Osteoblast (primary cell): ENCODE data around the gene VPS13D. TPM values are rescaled to one million over a fixed set of nuclear protein-coding genes. Genes with fewer than 3 reads are reported as not detected.

ENCODE experiments used
- DNase-seq: peaks from one replicate; pipeline ENCODE4 v3.0.0; 2011; ENCODE audit warnings: low spot score, mixed read lengths; ENCODE audit not compliant: insufficient read length; ENCODE audit errors: missing footprints
- H2AFZ ChIP-seq: 2 replicates; pipeline ENCODE4 v1.6.0; 2011; ENCODE audit warnings: mild to moderate bottlenecking, low read length
- H3K27ac ChIP-seq: 2 replicates; pipeline ENCODE4 v1.5.1; 2011; ENCODE audit warnings: mild to moderate bottlenecking, low read depth, low read length, moderate library complexity
- H3K27me3 ChIP-seq: 2 replicates; pipeline ENCODE4 v1.6.0; 2012; ENCODE audit warnings: mild to moderate bottlenecking, control low read depth, inconsistent platforms, low read length, moderate library complexity; ENCODE audit not compliant: insufficient read depth
- H3K36me3 ChIP-seq: 2 replicates; pipeline ENCODE4 v1.5.1; 2011; ENCODE audit warnings: mild to moderate bottlenecking, low read length, control low read depth, moderate library complexity; ENCODE audit not compliant: insufficient read depth
- H3K4me1 ChIP-seq: 2 replicates; pipeline ENCODE4 v1.5.1; 2011; ENCODE audit warnings: mild to moderate bottlenecking, low read length, control low read depth, moderate library complexity; ENCODE audit not compliant: insufficient read depth
- H3K4me2 ChIP-seq: 2 replicates; pipeline ENCODE4 v1.6.0; 2011; ENCODE audit warnings: mild to moderate bottlenecking, low read length; ENCODE audit not compliant: insufficient read depth
- H3K4me3 ChIP-seq: fragments of 200-600 bp; sonication (generic); 3 replicates; pipeline ENCODE4 v1.5.1; 2012; ENCODE audit warnings: mild to moderate bottlenecking, low read length, inconsistent platforms; ENCODE audit not compliant: insufficient read depth
- H3K79me2 ChIP-seq: 2 replicates; pipeline ENCODE4 v1.6.0; 2012; ENCODE audit warnings: mild to moderate bottlenecking, low read length, control low read depth, inconsistent platforms; ENCODE audit not compliant: insufficient read depth
- H3K9me3 ChIP-seq: 2 replicates; pipeline ENCODE4 v1.5.1; 2011; ENCODE audit warnings: low read depth, low read length, control low read depth
- H4K20me1 ChIP-seq: 2 replicates; pipeline ENCODE4 v1.6.0; 2012; ENCODE audit warnings: mild to moderate bottlenecking, low read length, control low read depth; ENCODE audit not compliant: insufficient read depth
- total RNA-seq: library from RNA; depleted of rRNA; stranded (reverse); fragments of >200 nt; gene quantifications from 2 replicates; pipeline ENCODE4 v1.2.3, GENCODE V29; 2012
- TF ChIP-seq, protein P1 (sequence below): IDR thresholded peaks from 2 replicates; pipeline ENCODE4 v1.5.1; 2011; ENCODE audit warnings: mild to moderate bottlenecking, low read depth, low read length, moderate library complexity; ENCODE audit errors: extremely low read depth

The VPS13D gene
- total RNA-seq, 1 donor, result 48.5 TPM

GRCh38 chr1:12333036-12333785 lies 103.4 kb downstream of the VPS13D start:
- no peaks in the 10 kb centered on the region for H3K27me3 ChIP-seq
- no peak for DNase-seq

DNA sequence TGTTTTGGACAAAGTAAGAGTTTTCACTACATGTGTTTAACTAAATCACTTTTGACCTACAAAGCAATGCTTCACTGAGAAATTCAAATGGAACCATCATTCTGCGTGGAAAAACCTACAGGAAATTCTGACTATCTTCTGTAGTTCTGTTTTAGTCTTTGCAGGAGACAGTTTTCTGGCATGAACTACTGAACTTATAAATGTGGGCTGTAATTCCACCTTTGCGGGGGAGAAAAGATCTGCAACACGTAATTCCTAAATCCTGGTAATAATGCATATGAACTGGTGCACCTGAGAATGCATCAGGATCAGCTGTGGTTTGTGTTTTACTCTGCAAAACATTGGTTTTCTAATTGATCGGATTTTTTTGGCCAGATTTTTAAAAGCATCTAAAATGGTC lies 106.0 kb downstream of the VPS13D start:
- Histone ChIP-seq H2AFZ (no peak overlapping the region), H3K9me3 (no peaks in the 10 kb centered on the region), H3K4me2 (no peak overlapping the region), H3K27me3 (no peaks in the 10 kb centered on the region), H4K20me1 (no peaks in the 10 kb centered on the region), H3K79me2 (no peaks in the 10 kb centered on the region), H3K27ac (no peak overlapping the region), H3K4me3 (no peak overlapping the region), H3K4me1 (peaks cover 8% of the 10 kb centered on the region), H3K36me3 (peaks cover 41% of the 10 kb centered on the region)
- TF ChIP-seq, protein P1, sequence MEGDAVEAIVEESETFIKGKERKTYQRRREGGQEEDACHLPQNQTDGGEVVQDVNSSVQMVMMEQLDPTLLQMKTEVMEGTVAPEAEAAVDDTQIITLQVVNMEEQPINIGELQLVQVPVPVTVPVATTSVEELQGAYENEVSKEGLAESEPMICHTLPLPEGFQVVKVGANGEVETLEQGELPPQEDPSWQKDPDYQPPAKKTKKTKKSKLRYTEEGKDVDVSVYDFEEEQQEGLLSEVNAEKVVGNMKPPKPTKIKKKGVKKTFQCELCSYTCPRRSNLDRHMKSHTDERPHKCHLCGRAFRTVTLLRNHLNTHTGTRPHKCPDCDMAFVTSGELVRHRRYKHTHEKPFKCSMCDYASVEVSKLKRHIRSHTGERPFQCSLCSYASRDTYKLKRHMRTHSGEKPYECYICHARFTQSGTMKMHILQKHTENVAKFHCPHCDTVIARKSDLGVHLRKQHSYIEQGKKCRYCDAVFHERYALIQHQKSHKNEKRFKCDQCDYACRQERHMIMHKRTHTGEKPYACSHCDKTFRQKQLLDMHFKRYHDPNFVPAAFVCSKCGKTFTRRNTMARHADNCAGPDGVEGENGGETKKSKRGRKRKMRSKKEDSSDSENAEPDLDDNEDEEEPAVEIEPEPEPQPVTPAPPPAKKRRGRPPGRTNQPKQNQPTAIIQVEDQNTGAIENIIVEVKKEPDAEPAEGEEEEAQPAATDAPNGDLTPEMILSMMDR, result no peak
- no peak for DNase-seq

More at GRCh38 chr1:12333036-12333785, 103.4 kb downstream of the VPS13D start:
- Histone ChIP-seq H3K79me2 (no peaks in the 10 kb centered on the region), H3K4me2 (no peak overlapping the region), H3K4me1 (peaks cover 8% of the 10 kb centered on the region), H3K36me3 (peaks cover 45% of the 10 kb centered on the region), H4K20me1 (no peaks in the 10 kb centered on the region), H3K27ac (no peak overlapping the region), H3K9me3 (no peaks in the 10 kb centered on the region), H2AFZ (no peak overlapping the region), H3K4me3 (no peak overlapping the region)
- TF ChIP-seq, protein P1, result no peak

GRCh38 chr1:12336413-12336812 lies 106.6 kb downstream of the VPS13D start:
- H2AFZ ChIP-seq, result no peak overlapping the region
- no peaks in the 10 kb centered on the region for H3K27me3 ChIP-seq
- no peaks in the 10 kb centered on the region for H3K9me3 ChIP-seq
- no peak for DNase-seq
- H3K4me3 ChIP-seq, result no peak overlapping the region
- peaks cover 8% of the 10 kb centered on the region for H3K4me1 ChIP-seq
- no peaks in the 10 kb centered on the region for H4K20me1 ChIP-seq
- peaks cover 40% of the 10 kb centered on the region for H3K36me3 ChIP-seq
- H3K79me2 ChIP-seq, result no peaks in the 10 kb centered on the region
- no peak overlapping the region for H3K27ac ChIP-seq
- TF ChIP-seq, protein P1, result no peak
- no peak overlapping the region for H3K4me2 ChIP-seq

GRCh38 chr1:12338017-12338416 lies 108.2 kb downstream of the VPS13D start:
- Histone ChIP-seq H2AFZ (no peak overlapping the region), H3K36me3 (peaks cover 33% of the 10 kb centered on the region), H3K4me1 (peaks cover 8% of the 10 kb centered on the region), H4K20me1 (no peaks in the 10 kb centered on the region), H3K4me3 (no peak overlapping the region), H3K9me3 (no peaks in the 10 kb centered on the region), H3K79me2 (no peaks in the 10 kb centered on the region), H3K27me3 (no peaks in the 10 kb centered on the region), H3K4me2 (no peak overlapping the region), H3K27ac (no peak overlapping the region)
- no peak for DNase-seq
- TF ChIP-seq, protein P1, result no peak
